ENCODE results near the gene NBPF11.
"Not testable (repeated sequence)": the region's sequence is repeated elsewhere in the genome, so short reads cannot be mapped to it uniquely, and the experiment has no call there.

NBPF11 gene

DNA sequence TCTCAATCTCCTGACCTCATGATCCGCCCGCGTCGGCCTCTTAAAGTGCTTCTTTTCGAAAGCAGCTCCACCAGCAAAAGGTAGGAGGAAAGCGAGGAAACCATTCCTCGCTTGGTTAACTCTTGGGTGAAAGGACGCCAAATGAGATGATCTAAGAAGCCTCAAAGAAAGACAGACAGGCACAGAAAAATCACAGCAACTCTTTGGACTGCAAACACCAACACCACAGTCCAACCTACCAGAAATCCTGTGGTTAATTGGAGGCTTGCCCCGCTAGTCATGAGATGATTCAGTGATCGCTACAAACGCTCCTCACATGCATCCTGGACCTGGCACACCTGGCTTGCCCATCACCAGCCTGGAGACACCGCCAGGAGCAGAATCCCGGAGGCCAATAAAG lies 1.1 kb downstream of the NBPF11 start:
- DNase-seq (ENCODE audit: low read depth in 3 of 3, low spot score in 1 of 3) = not testable (repeated sequence)

DNA sequence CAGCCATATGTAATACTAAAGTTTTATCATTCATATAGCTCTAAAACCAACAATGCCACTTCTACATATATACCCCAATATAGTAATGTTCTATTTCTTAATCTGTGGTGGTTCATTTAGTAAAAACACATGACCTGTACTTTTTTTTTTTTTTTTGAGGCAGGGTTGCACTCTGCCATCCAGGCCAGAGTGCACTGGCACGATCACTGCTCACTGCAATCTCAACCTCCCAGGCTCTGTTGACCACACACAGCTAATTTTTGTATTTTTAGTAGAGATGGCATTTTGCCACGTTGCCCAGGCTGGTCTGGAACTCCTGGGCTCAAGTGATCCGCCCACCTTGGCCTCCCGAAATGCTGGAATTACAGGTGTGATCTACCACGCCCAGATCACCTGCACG lies 2.1 kb downstream of the NBPF11 start:
- not testable (repeated sequence) for DNase-seq (ENCODE audit: low read depth in 3 of 3, low spot score in 1 of 3)

DNA sequence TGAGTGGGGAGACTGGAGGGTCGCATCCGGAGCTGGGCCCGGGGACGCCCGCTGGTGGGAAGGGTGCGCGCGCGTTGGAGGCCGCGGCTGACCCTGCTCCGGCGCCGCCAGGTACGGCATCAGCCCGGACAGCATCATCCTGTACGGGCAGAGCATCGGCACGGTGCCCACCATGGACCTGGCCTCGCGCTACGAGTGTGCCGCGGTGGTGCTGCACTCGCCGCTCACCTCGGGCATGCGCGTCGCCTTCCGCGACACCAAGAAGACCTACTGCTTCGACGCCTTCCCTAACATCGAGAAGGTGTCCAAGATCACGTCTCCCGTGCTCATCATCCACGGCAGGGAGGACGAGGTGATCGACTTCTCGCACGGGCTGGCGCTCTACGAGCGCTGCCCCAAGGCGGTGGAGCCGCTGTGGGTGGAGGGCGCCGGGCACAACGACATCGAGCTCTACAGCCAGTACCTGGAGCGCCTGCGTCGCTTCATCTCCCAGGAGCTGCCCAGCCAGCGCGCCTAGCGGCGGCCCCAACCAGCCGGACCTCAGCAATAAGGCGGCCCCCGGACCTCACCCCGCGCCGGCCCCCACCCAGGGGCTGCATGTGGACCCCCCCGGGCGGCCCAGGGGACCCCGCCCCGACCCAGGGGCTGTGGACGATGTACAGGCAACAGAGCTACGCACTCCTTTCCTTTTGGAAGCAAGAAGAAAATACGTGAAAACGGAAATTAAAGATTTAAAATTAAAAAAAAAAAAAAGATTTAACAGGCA lies 2.8 kb downstream of the NBPF11 start:
- DNase-seq (ENCODE audit: low read depth in 3 of 3, low spot score in 1 of 3) = not testable (repeated sequence)

DNA sequence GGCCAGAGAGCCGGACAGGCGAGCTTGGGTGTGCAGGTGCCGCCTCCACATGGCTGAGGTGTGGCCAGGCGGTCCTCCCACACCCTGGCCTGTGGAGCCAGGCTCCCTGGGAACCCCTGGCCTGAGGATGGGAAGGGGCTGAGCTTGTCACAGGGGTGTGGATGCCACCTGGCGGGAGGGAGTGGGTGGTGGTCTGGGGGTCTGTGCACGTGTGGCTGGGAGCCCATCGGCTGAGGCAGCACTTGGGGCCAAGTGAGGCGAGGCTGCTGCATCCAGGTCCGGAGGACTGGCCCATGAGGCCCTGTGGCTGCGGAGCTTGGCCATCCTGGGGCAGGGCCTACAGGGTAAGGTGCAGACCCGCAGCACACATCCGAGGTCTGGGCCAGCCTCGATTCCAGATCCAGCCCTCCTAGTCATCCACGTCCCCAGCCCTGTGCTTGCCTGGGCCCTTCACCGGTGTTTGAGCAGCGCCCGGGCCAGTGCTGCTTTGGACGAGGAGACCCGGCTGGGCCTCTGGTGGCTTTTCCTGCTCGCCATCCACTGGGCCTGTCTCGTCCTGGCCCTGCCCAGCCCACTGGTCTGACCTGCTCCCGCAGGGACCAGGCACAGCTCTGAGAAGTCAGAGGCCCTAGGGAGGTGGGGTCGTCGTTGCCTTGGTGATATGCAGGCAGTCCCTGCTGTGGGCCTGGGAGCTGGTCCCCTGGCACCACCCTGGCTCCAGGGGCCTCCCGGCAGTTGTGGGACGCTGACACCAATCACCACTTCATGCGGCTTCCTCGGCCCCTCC lies 4.8 kb downstream of the NBPF11 start:
- not testable (repeated sequence) for DNase-seq (ENCODE audit: low read depth in 3 of 3, low spot score in 1 of 3)

DNA sequence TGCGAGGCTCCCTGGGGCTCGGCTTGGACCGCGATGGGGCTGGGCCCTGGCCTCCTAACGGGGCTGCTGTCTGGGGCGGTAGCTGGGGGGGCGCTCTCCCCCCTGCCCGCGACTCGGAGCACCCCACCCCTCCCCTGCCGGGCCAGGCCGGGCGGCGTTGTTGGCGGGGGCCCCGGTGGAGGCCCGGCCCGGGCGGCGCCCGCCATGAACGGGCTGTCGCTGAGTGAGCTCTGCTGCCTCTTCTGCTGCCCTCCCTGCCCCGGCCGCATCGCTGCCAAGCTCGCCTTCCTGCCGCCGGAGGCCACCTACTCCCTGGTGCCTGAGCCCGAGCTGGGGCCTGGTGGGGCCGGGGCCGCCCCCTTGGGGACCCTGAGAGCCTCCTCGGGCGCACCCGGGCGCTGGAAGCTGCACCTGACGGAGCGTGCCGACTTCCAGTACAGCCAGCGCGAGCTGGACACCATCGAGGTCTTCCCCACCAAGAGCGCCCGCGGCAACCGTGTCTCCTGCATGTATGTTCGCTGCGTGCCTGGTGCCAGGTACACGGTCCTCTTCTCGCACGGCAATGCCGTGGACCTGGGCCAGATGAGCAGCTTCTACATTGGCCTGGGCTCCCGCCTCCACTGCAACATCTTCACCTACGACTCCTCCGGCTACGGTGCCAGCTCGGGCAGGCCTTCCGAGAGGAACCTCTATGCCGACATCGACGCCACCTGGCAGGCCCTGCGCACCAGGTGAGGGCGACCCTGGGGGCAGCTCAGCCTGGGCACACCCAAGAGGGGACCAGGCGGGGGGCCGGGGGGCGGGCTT lies 5.7 kb downstream of the NBPF11 start:
- not testable (repeated sequence) for DNase-seq (ENCODE audit: low read depth in 3 of 3, low spot score in 1 of 3)

DNA sequence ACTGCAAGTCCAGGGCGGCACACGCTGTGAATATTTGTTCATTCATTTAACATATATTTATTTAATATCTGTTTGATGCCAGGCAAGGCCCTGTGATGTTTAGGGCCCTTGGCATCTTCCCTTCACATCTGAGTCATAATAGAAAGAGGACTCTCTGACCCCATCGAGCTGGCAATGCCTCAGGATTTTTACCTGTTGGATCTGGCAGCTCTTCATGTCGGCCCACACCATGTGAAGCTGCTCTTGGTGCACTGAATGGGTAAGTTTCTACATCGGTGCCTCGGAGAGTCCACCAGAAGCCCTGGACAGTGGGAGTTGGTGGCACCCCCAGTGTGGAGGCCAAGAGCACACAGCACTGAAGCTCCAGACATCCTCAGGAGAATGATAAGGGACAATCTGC lies 8.9 kb downstream of the NBPF11 start:
- not testable (repeated sequence) for DNase-seq (ENCODE audit: low read depth in 3 of 3, low spot score in 1 of 3)

DNA sequence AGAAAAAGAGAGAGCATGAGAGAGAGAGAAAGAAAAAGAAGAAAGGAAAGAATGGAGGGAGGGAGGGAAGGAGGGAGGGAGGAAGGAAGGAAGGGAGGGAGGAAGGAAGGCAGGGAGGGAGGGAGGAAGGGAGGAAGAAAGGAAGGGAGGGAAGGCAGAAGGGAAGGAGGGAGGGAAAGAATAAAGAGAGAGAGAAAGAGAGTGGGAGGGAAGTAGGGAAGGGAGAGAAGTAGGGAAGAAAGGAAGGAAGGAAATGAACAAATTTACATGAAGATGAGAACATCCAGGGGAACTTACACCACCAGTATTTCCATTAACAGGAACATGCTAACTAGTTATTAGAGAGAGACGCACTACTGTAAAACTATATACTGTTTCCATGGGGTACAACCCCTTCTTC lies 10.1 kb downstream of the NBPF11 start:
- DNase-seq (ENCODE audit: low read depth in 3 of 3, low spot score in 1 of 3) = not testable (repeated sequence)

DNA sequence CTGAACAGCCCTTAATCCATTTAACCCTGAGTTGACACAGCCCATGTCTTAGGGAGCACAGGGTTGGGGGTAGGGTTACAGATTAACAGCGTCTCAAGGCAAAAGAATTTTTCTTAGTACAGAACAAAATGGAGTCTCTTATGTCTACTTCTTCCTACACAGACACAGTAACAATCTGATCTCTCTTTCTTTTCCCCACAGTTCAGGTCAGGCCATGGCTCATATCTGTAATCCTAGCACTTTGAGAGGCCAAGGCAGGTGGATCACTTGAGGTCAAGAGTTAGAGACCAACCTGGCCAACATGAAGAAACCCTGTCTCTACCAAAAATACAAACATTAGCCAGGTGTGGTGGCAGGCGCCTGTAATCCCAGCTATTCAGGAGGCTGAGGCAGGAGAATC lies 13.5 kb downstream of the NBPF11 start:
- not testable (repeated sequence) for DNase-seq (ENCODE audit: low read depth in 3 of 3, low spot score in 1 of 3)

DNA sequence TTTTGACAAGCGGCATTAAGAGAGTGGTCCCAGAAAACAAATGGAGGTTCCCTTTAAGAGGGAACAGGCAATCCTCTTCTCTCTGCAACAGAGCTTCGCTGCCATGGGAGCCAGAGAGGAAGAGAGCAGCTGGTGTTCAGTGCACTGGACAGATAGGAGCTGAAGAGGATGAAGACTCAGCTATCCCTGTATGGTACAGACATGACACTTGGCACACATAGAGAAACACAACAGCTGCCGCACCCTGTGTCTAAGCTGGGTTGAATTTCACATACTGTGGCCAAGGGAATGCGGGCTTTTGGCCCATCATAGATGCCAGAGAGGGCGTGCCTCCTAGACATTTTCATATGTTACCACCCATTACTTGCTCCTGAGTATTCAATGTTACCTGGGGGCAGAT lies 29.7 kb downstream of the NBPF11 start:
- DNase-seq (ENCODE audit: low read depth in 3 of 3, low spot score in 1 of 3) = not testable (repeated sequence)

DNA sequence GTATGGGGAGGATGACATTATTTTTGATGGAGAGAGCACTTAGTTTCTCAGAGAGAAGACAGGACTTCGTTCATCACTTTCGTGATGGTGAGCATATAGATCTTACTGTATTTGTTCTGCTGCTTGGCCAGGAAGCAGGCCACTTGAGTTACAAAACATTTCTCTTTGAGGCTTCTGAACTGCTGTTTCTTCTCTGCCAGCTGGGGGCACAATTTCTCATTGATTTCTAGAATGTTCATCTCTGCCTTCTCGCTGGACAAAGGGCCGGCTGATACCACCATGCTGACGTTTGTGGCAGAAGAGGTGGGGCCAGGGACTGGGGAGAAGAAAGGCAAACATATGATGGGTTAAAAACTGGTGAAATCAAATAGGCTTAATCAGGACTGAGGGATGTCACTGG lies 31.7 kb downstream of the NBPF11 start:
- DNase-seq (ENCODE audit: low read depth in 3 of 3, low spot score in 1 of 3) = not testable (repeated sequence)

DNA sequence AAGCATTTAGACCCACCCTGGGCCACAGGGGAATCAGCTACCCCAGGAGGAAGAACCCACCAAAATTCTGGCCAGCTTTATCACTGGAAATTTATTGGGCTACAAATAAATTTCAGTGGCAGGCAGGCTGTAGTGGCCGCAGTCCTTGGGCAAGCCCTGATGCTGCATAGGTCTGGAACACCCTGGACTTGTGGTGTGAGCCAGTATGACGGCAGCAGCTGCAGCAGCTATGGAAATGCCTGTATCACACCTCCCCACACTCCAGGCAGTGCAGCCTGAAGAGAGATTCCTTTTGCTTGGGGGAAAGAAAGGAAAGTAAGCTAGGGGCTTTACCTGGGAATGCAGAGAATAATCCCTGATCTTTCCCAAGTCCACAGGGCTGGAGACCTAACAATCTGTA lies 56.3 kb downstream of the NBPF11 start:
- not testable (repeated sequence) for DNase-seq (ENCODE audit: low read depth in 3 of 3, low spot score in 1 of 3)

DNA sequence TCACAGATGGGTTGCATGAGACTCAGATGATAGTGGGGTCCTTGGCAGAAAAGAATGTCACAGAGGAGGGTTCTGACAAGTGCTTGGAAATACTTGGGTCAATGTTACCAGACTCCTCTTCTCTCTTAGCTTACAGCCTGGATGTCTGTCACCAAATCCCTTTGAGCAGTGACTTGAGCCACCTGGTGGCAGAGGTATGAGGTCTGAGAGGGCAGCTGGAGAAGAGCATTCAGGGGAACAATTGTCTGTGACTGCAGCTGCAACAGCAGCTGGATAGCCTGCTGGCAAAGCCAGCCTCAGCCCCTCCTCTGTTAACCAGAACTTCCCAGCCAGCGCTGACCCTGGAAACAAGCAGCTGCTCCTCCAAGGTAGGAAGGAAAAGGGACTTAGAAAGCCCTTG lies 65.9 kb downstream of the NBPF11 start:
- DNase-seq (ENCODE audit: low read depth in 3 of 3, low spot score in 1 of 3) = not testable (repeated sequence)

DNA sequence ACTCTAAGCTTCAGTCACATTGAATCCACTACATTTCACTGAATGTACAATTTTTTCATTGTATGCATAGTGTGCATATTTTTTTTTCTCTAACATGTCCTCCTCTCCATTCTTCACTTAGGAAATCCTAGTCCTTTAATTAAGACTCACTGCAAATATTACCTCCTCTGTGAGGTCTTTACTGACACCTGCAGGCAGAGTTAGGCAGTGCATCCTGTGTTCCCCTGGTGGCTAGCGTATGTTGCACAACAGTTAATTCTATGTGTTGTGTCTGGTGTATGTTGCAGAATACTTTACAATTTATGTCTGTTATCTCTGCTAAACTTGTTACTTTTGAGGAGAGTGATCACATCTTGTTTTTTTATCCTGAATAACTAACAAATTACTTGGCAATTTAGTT lies 70.9 kb downstream of the NBPF11 start:
- DNase-seq (ENCODE audit: low read depth in 3 of 3, low spot score in 1 of 3) = not testable (repeated sequence)

DNA sequence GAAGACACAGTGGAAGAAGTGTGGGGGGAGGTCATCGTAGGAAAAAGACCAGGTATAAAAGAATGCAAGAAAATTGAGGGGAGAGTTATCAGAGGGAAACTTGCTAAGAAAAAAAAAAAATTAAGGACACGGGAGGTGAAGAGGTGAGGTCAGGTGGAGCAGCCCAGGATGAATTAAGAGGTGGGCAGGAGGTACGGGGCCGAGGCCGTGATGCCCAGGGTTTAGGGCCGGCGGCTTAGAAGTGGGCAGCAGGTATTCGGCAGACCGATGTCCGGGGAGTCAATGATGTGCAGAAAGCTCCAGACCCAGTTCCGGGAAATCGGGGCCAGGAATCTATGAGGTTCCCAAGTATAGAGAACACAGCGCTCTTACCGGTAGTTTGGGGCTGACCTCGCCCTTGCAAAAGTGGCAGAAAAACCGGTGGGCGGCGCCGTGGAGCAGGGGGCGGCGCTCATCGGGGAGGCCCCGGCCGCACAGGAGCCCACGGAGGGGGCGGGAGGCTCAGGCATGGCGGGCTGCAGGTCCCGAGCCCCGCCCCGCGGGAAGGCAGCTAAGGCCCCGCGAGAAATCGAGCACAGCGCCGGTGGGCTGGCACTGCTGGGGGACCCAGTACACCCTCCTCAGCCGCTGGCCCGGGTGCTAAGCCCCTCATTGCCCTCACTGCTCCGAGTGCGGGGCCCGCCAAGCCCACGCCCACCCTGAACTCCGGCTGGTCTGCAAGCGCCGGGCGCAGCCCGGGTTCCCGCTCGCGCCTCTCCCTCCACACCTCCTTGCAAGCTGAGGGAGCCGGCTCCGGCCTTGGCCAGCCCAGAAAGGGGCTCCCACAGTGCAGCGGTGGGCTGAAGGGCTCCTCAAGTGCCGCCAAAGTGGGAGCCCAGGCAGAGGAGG lies 73.2 kb downstream of the NBPF11 start:
- DNase-seq (ENCODE audit: low read depth in 3 of 3, low spot score in 1 of 3) = not testable (repeated sequence)

DNA sequence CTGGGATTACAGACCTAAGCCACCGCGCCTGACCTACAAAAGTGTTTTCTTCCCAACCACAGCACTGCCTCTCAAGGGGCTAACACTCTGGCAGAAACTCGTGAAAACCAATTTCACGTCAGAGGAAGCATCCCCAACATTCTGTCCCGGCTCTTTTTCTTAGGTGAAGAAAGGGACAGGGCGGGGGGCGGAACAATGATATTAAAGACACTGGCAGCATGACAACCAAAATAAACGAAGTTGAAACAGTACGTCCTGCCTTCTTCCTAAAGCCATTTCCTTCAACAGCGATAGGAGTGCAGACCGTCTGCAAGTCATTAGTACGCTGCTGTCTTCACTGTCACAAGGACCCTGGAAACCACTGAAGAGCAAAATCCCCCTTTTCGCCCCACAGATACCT lies 74.0 kb downstream of the NBPF11 start:
- DNase-seq (ENCODE audit: low read depth in 3 of 3, low spot score in 1 of 3) = not testable (repeated sequence)

DNA sequence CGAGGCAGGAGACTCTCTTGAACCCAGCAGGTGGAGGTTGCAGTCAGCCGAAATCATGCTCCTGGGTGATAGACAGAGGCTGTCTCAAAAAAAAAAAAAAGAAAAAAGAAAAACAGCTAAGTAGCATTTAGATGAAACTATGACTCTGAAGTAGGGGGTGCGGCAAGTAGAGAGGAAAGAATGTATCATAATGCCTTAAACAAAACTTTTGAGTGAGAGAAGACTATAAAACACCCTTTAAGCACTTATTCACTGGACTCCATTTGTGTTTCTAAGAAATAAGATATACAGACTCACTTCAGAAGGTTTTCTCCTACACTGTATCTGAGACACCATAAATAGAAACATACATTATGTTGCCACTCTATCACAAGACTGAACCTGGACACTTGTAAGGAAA lies 74.6 kb downstream of the NBPF11 start:
- DNase-seq (ENCODE audit: low read depth in 3 of 3, low spot score in 1 of 3) = not testable (repeated sequence)

DNA sequence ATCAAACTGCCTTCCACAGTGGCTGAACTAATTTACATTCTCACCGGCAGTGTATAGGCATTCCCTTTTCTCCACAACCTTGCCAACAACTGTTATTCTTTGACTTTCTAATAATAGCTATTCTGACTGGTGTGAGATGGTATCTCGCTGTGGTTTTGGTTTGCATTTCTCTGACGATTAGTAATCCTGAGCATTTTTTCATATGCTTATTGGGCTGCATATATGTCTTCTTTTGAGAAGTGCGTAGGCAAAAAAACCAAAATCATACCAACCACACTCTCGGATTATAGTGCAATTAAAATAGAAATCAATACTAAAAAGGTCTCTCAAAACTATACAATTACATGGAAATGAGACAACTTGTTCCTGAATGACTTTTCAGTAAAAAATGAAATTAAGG lies 78.7 kb downstream of the NBPF11 start:
- DNase-seq (ENCODE audit: low read depth in 3 of 3, low spot score in 1 of 3) = not testable (repeated sequence)

DNA sequence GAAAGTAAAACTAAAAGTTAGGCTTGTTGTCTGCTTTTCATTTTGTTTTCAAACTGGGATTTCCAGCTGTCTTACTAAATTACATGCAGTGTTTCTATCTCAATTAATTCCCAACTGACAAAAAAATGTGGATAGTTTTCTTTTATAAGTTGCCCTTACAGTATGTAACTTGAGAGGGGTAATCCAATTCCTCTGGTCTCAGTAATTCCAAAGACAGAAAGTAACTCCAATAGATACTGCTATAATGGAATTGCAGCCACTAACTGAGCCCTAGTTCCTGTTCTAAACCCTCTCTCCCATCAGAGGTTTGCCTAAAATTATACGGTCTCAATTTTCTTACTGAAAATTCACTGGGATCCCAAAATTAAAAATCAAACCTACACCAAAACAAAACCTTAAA lies 83.5 kb downstream of the NBPF11 start:
- DNase-seq (ENCODE audit: low read depth in 3 of 3, low spot score in 1 of 3) = not testable (repeated sequence)

DNA sequence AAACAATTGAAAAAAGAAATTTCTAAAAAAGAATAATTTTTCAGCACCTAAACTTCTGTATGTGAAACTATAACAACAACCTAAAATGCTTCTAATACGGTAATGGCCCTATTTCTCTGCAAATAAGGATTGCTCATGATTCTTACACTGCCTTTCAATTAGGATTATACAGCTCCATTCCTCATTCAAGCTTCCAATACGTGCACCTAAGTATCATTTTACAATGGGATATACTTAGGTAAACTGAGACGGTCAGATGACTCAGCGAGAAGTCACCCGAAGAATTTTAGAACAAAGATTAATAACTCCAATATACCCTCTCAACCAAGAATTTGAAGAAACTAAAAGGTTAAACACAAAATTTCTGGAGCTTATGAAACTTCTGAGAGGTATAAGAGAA lies 83.9 kb downstream of the NBPF11 start:
- DNase-seq (ENCODE audit: low read depth in 3 of 3, low spot score in 1 of 3) = not testable (repeated sequence)

DNA sequence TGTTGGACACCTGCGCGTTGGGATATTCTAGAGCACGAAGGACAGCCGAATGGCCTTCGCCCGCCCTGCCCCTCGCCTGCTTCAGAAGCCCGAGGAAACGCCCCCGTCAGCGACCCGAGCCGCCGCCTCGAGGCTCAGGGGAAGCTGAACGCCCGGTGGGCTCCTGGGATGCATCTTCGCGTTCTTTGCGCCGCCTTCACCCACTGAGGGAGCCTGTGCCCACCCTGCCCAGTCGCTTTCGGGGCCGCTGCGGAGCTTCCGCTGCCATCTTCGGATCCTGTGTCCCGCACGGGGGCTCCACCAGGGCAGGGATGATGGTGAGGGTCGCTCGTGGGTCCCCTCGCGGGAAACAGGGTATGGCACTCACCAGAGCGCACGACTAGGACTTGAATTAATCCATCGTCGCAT lies 91.8 kb downstream of the NBPF11 start:
- DNase-seq (ENCODE audit: low read depth in 3 of 3, low spot score in 1 of 3) = not testable (repeated sequence)

Measured in stimulated activated CD4-positive, alpha-beta T cell treated with anti-CD3 and anti-CD28 coated beads, TNF-alpha, amount 100 ng/mL, for 1 hour (primary cell).